ENCODE results near the gene MAFG. TPM values are rescaled to one million over a fixed set of nuclear protein-coding genes. Genes with fewer than 3 reads are reported as not detected.

MAFG gene
- total and polyA plus RNA-seq, 7 donors = 21.6 to 74.2 (median 46.0) TPM

DNA sequence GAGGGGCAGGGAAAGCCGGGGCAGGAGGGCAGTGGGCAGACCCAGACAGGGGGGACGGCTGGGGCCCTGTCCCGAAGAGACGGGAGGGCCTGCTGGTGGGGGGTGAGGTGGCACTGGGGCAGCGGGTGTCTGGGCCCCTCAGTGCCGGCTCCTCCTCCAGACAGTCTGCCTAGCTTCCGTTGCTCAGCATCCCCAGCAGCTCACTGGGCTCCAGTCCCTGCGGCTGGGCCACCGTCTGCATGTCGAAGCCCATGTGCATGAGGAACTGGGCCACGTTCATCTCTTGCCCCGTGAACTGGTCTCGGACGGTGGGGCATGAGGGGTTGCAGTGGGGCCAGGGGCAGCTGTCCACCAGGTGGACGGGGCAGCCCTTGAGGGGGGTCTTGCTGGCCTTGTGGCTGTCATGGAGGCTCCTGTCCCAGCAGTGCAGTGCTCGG lies 25.3 kb upstream of the MAFG start:
- 65 to 72% (median 67%) methylated on average over 13 to 16 of the region's 16 CpGs for WGBS, 3 donors
- TF ChIP-seq, protein P1, sequence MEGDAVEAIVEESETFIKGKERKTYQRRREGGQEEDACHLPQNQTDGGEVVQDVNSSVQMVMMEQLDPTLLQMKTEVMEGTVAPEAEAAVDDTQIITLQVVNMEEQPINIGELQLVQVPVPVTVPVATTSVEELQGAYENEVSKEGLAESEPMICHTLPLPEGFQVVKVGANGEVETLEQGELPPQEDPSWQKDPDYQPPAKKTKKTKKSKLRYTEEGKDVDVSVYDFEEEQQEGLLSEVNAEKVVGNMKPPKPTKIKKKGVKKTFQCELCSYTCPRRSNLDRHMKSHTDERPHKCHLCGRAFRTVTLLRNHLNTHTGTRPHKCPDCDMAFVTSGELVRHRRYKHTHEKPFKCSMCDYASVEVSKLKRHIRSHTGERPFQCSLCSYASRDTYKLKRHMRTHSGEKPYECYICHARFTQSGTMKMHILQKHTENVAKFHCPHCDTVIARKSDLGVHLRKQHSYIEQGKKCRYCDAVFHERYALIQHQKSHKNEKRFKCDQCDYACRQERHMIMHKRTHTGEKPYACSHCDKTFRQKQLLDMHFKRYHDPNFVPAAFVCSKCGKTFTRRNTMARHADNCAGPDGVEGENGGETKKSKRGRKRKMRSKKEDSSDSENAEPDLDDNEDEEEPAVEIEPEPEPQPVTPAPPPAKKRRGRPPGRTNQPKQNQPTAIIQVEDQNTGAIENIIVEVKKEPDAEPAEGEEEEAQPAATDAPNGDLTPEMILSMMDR (IDR thresholded peaks at IDR 0.05) = no peak
- H3K9me3 ChIP-seq = no peaks in the 10 kb centered on the region
- H3K36me3 ChIP-seq (ENCODE audit: insufficient read depth in 1 of 2, low read depth in 1 of 2) = no peaks in the 10 kb centered on the region
- ATAC-seq (no peak), DNase-seq (no peak)
- no peak overlapping the region for H3K27ac ChIP-seq
- no peaks in the 10 kb centered on the region for H3K4me1 ChIP-seq
- intact Hi-C loops (cut with DNase I) = no loop called here
- H3K27me3 ChIP-seq (ENCODE audit: insufficient read depth in 3 of 3, low read length in 2 of 3) = no peaks in the 10 kb centered on the region
- no peak overlapping the region for H3K4me3 ChIP-seq

DNA sequence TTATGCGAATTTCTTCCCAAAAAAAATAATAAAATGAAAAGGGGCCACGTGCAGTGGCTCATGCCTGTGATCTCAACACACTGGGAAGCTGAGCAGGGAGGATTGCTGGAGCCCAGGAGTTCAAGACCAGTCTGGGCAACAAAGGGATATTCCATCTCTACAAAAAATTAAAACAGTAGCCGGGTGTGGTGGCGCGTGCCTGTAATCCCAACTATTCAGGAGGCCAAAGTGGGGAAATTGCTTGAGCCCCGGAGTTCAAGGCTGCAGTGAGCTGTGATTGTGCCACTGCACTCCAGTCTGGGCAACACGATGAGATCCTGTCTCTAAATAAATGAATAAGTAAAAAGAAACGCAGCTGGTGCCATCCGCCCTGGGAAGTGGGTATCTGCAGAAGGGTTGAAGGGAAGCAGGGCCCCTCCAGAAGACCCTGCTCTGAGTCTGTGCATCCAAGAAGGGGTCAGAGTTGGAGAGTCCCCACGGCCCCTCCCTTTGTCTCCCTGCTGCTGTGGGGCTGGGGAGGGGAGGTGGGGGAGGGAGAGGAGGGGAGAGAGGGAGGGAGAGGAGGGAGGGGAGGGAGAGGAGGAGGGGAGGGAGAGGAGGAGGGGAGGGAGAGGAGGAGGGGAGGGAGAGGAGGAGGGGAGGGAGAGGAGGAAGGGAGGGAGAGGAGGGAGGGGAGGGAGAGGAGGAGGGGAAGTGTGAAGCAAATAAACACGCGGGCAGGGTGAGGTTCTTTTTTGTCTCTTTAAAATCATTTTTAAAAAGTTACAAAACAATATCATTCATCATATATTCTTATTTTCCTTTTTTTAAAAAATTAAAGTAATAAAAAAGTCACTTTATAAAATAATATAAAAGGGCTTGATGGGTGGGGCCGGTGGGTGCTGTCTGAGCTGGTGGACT lies 24.5 kb upstream of the MAFG start:
- H3K27me3 ChIP-seq (ENCODE audit: insufficient read depth in 3 of 3, low read length in 2 of 3) = no peaks in the 10 kb centered on the region
- 55 to 70% (median 57%) methylated on average over 12 to 13 of the region's 13 CpGs for WGBS, 3 donors
- intact Hi-C loops (cut with DNase I) = no loop called here
- H3K4me1 ChIP-seq = peaks cover 5% of the 10 kb centered on the region
- TF ChIP-seq, protein P1 (IDR thresholded peaks at IDR 0.05) = no peak
- ATAC-seq = no peak
- DNase-seq = no peak
- no peaks in the 10 kb centered on the region for H3K9me3 ChIP-seq
- H3K36me3 ChIP-seq (ENCODE audit: insufficient read depth in 1 of 2, low read depth in 1 of 2) = no peaks in the 10 kb centered on the region
- no peak overlapping the region for H3K4me3 ChIP-seq
- no peak overlapping the region for H3K27ac ChIP-seq

DNA sequence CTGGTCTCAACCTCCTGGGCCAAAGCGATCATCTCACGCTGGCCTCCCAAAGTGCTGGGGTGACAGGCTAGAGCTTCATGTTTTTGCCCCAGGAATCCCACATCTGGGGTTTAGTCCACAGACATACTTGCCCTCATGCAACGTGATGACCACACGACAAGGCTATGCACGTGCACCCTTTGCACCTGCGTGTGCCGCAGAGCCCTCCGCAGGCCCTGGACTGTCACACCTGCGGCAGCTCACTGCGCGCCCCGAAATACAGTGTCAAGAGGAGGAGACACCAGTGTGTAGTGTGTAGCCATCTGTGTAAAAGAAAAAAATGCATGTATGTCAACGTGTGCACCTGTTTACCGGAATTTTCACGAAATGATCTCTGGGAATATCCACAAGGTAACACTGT lies 23.0 kb upstream of the MAFG start:
- no peak overlapping the region for H3K4me3 ChIP-seq
- H3K27ac ChIP-seq = no peak overlapping the region
- no peaks in the 10 kb centered on the region for H3K27me3 ChIP-seq (ENCODE audit: insufficient read depth in 3 of 3, low read length in 2 of 3)
- TF ChIP-seq, protein P1 (IDR thresholded peaks at IDR 0.05) = no peak
- ATAC-seq = no peak
- no peak for DNase-seq
- no peaks in the 10 kb centered on the region for H3K36me3 ChIP-seq (ENCODE audit: insufficient read depth in 1 of 2, low read depth in 1 of 2)
- peaks cover 7% of the 10 kb centered on the region for H3K4me1 ChIP-seq
- WGBS, 3 donors = 82 to 85% (median 83%) methylated on average over 15 of the region's 15 CpGs
- no peaks in the 10 kb centered on the region for H3K9me3 ChIP-seq
- intact Hi-C loops (cut with DNase I) = no loop called here

DNA sequence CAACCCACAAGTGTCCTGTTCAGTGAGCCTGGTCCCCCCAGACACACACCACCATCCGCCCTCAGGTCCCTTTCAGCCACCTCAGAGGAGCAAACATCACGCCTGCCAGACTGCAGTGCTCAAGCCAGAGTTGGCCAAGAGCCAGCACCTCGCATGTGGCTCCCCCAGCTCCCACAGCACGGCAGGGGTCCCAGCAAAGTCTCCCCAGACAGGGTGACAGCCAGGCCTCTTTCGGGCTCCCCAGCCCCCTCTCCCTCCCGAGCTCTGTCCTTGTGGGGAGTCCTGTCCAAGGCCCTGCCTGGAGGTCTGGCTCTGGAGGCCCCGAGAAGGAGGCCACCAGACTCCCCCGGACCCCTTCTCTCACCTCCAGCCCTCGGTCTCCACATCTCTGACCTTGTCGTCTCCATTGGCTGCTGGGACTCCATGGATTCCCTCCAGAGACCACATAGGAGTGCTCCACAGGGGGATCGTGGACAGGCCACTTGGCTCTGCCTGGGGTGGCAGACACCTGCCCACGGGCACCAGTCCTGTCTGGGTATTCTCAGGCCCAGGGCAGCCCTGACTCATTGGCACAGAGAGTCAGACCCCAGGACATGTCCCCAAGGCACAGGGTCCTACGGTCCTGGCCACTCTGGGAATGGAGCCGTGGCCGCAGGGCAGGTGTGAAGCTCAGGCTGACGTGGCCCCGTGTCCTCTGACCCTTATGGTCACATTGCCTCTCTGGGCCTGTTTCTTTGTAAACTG lies 21.3 kb upstream of the MAFG start:
- H3K36me3 ChIP-seq (ENCODE audit: insufficient read depth in 1 of 2, low read depth in 1 of 2) = no peaks in the 10 kb centered on the region
- intact Hi-C loops (cut with DNase I) = no loop called here
- H3K27me3 ChIP-seq (ENCODE audit: insufficient read depth in 3 of 3, low read length in 2 of 3) = no peaks in the 10 kb centered on the region
- WGBS, 3 donors = 78 to 82% (median 80%) methylated on average over 16 to 17 of the region's 17 CpGs
- peaks cover 7% of the 10 kb centered on the region for H3K4me1 ChIP-seq
- H3K4me3 ChIP-seq = no peak overlapping the region
- ATAC-seq (no peak), DNase-seq (no peak)
- no peaks in the 10 kb centered on the region for H3K9me3 ChIP-seq
- H3K27ac ChIP-seq = peak overlapping the region; percentile 43
- TF ChIP-seq, protein P1 (IDR thresholded peaks at IDR 0.05) = no peak

Measured in psoas muscle (tissue), 8 donors.